ENCODE results near the gene TOX2. TPM values are rescaled to one million over a fixed set of nuclear protein-coding genes. Genes with fewer than 3 reads are reported as not detected.

Gene TOX2
- total RNA-seq, 1 experiment from 2014 or later: 117 TPM

DNA sequence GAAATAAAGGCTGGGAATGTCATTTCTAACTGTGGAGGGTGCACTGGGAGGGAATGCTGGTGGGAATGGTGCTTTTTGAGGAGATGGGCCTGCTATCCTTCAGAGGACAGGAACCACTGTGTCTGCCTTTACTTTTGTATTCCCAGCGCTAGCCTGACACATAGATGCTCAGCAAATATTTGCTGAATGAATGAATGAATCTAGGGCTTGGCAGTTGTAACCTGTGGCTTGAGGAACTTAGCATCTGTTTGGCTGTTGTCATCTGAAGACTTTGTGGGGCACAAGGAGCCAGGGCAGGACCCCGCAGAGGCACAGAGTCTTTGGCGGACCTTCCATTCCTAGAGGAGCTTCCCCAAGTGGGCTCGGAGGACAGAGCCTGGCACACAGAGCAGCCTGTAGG, 6.1 kb downstream of the TOX2 start:
- H3K27me3 ChIP-seq (replicated peaks; ENCODE audit: insufficient read depth, low read depth, low read length, poor library complexity): no peaks in the 10 kb centered on the region
- H3K27ac ChIP-seq (ENCODE audit: low read depth, low read length, poor library complexity, severe bottlenecking): no peak overlapping the region
- CTCF ChIA-PET: no interaction called here
- H3K4me1 ChIP-seq (ENCODE audit: insufficient read depth, low read length, poor library complexity, severe bottlenecking): peaks cover 75% of the 10 kb centered on the region
- POLR2A ChIA-PET (ENCODE audit: low non-redundant PET): no interaction called here
- H3K36me3 ChIP-seq (ENCODE audit: insufficient read depth, low read length, poor library complexity, severe bottlenecking): no peaks in the 10 kb centered on the region
- DNase-seq (ENCODE audit: low spot score): no peak
- intact Hi-C loops (cut with micrococcal nuclease; ENCODE audit: unreplicated experiment): no loop called here
- no peak for TF ChIP-seq EZH2 (IDR thresholded peaks at IDR 0.05; ENCODE audit: borderline replicate concordance, low read depth, low read length, poor library complexity, severe bottlenecking)
- TF ChIP-seq, protein P1, sequence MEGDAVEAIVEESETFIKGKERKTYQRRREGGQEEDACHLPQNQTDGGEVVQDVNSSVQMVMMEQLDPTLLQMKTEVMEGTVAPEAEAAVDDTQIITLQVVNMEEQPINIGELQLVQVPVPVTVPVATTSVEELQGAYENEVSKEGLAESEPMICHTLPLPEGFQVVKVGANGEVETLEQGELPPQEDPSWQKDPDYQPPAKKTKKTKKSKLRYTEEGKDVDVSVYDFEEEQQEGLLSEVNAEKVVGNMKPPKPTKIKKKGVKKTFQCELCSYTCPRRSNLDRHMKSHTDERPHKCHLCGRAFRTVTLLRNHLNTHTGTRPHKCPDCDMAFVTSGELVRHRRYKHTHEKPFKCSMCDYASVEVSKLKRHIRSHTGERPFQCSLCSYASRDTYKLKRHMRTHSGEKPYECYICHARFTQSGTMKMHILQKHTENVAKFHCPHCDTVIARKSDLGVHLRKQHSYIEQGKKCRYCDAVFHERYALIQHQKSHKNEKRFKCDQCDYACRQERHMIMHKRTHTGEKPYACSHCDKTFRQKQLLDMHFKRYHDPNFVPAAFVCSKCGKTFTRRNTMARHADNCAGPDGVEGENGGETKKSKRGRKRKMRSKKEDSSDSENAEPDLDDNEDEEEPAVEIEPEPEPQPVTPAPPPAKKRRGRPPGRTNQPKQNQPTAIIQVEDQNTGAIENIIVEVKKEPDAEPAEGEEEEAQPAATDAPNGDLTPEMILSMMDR (conservative IDR thresholded peaks at IDR 0.05; ENCODE audit: low read depth, low read length): no peak
- no peaks in the 10 kb centered on the region for H3K9me3 ChIP-seq (ENCODE audit: low read depth, low read length, poor library complexity, severe bottlenecking)
- no peak overlapping the region for H3K4me3 ChIP-seq (ENCODE audit: low read depth, low read length, poor library complexity, severe bottlenecking)
- BruUV-seq (replicated peaks): no TSS peak

DNA sequence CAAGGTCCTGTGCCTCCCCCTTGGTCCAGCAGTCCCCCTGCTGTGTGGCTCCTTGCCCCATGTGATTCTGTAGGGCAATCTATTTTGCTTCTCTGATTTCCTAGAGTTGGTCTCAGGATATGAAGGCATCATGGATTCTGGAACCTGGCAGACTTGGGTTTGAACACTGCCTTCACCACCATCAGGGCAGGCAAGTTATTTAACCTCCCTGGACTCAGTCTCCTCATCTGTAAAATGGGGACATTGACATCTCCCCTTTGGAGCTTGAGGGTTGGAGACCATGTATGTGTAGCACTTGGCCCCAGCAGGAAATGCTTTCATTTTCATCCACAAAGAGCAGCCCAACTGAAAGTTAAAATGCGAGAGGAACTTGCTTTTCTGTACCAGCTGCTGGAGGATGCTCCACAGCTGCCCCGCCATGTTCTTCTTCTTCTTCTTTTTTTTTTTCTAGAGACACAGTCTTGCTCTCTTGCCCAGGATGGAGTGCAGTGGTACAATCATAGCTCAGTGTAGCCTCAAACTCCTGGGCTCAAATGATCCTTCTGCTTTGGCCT, 6.7 kb downstream of the TOX2 start:
- Histone ChIP-seq H3K27ac (ENCODE audit: low read depth, low read length, poor library complexity, severe bottlenecking) (peak overlapping the region; percentile 45), H3K36me3 (ENCODE audit: insufficient read depth, low read length, poor library complexity, severe bottlenecking) (no peaks in the 10 kb centered on the region), H3K4me3 (ENCODE audit: low read depth, low read length, poor library complexity, severe bottlenecking) (no peak overlapping the region), H3K27me3 (replicated peaks; ENCODE audit: insufficient read depth, low read depth, low read length, poor library complexity) (no peaks in the 10 kb centered on the region), H3K4me1 (ENCODE audit: insufficient read depth, low read length, poor library complexity, severe bottlenecking) (peaks cover 80% of the 10 kb centered on the region), H3K9me3 (ENCODE audit: low read depth, low read length, poor library complexity, severe bottlenecking) (no peaks in the 10 kb centered on the region)
- no TSS peak for BruUV-seq (replicated peaks)
- ChIA-PET CTCF (no interaction called here), POLR2A (ENCODE audit: low non-redundant PET) (no interaction called here)
- TF ChIP-seq, protein P1 (conservative IDR thresholded peaks at IDR 0.05; ENCODE audit: low read depth, low read length): no peak
- no peak for TF ChIP-seq EZH2 (IDR thresholded peaks at IDR 0.05; ENCODE audit: borderline replicate concordance, low read depth, low read length, poor library complexity, severe bottlenecking)
- intact Hi-C loops (cut with micrococcal nuclease; ENCODE audit: unreplicated experiment): no loop called here
- DNase-seq (ENCODE audit: low spot score): no peak

GRCh38 chr20:43922614-43923013, 8.0 kb downstream of the TOX2 start:
- ChIA-PET POLR2A (ENCODE audit: low non-redundant PET) (no interaction called here), CTCF (no interaction called here)
- H3K9me3 ChIP-seq (ENCODE audit: low read depth, low read length, poor library complexity, severe bottlenecking): no peaks in the 10 kb centered on the region
- no peak overlapping the region for H3K27ac ChIP-seq (ENCODE audit: low read depth, low read length, poor library complexity, severe bottlenecking)
- no peaks in the 10 kb centered on the region for H3K36me3 ChIP-seq (ENCODE audit: insufficient read depth, low read length, poor library complexity, severe bottlenecking)
- no peak for DNase-seq (ENCODE audit: low spot score)
- H3K27me3 ChIP-seq (replicated peaks; ENCODE audit: insufficient read depth, low read depth, low read length, poor library complexity): no peaks in the 10 kb centered on the region
- H3K4me1 ChIP-seq (ENCODE audit: insufficient read depth, low read length, poor library complexity, severe bottlenecking): peaks cover 83% of the 10 kb centered on the region
- no peak overlapping the region for H3K4me3 ChIP-seq (ENCODE audit: low read depth, low read length, poor library complexity, severe bottlenecking)
- TF ChIP-seq, protein P1 (conservative IDR thresholded peaks at IDR 0.05; ENCODE audit: low read depth, low read length): no peak
- no peak for TF ChIP-seq EZH2 (IDR thresholded peaks at IDR 0.05; ENCODE audit: borderline replicate concordance, low read depth, low read length, poor library complexity, severe bottlenecking)
- BruUV-seq (replicated peaks): no TSS peak
- intact Hi-C loops (cut with micrococcal nuclease; ENCODE audit: unreplicated experiment): no loop called here

Data from A673 (cell line).